GM23338 (cell line): ENCODE data around the gene COG7. TPM values are rescaled to one million over a fixed set of nuclear protein-coding genes. Genes with fewer than 3 reads are reported as not detected.

ENCODE experiments used
- ATAC-seq: fragments of 200-7000 bp; cut with Tn5 transposase; 3 replicates; pipeline ENCODE4 v1.9.1; 2020
- DNase-seq: peaks from one replicate; pipeline ENCODE4 v3.0.0-alpha.2; 2015; ENCODE audit warnings: low spot score
- H2AFZ ChIP-seq: fragments of 200-600 bp; sonication (generic); 2 replicates; pipeline ENCODE4 v1.8.0; 2016; ENCODE audit warnings: antibody characterized with exemption, mild to moderate bottlenecking, moderate library complexity
- H3F3A ChIP-seq: fragments of 200-600 bp; sonication (generic); replicated peaks from 2 replicates; pipeline ENCODE4 v1.8.0; 2017; ENCODE audit warnings: antibody characterized with exemption, mixed run types, low read depth
- H3K27ac ChIP-seq: fragments of 200-600 bp; sonication (generic); 2 replicates; pipeline ENCODE4 v1.6.1; 2016; ENCODE audit warnings: low read depth
- H3K27me3 ChIP-seq: fragments of 200-600 bp; sonication (generic); 2 replicates; pipeline ENCODE4 v1.8.0; 2016; ENCODE audit warnings: mild to moderate bottlenecking, mixed run types, moderate library complexity; ENCODE audit not compliant: insufficient read depth
- H3K36me3 ChIP-seq: fragments of 200-600 bp; sonication (generic); 2 replicates; pipeline ENCODE4 v1.8.0; 2016; ENCODE audit warnings: mild to moderate bottlenecking; ENCODE audit not compliant: insufficient read depth
- H3K4me1 ChIP-seq: fragments of 200-600 bp; sonication (generic); 2 replicates; pipeline ENCODE4 v1.8.0; 2016; ENCODE audit warnings: mild to moderate bottlenecking, moderate library complexity; ENCODE audit not compliant: insufficient read depth
- H3K4me2 ChIP-seq: fragments of 200-600 bp; sonication (generic); 2 replicates; pipeline ENCODE4 v1.7.1; 2017; ENCODE audit warnings: mixed run types
- H3K4me3 ChIP-seq: fragments of 200-600 bp; sonication (generic); 2 replicates; pipeline ENCODE4 v1.6.1; 2016; ENCODE audit warnings: mixed run types
- H3K79me2 ChIP-seq: fragments of 200-600 bp; sonication (generic); replicated peaks from 2 replicates; pipeline ENCODE4 v1.8.0; 2017; ENCODE audit warnings: mild to moderate bottlenecking; ENCODE audit not compliant: insufficient read depth
- H3K9me2 ChIP-seq: fragments of 200-600 bp; sonication (generic); 2 replicates; pipeline ENCODE4 v1.8.0; 2017; ENCODE audit not compliant: insufficient read depth
- H4K20me1 ChIP-seq: fragments of 200-600 bp; sonication (generic); replicated peaks from 2 replicates; pipeline ENCODE4 v1.8.0; 2017; ENCODE audit warnings: mild to moderate bottlenecking; ENCODE audit not compliant: insufficient read depth
- H3K27ac Mint-ChIP-seq: 2 replicates; pipeline ENCODE4 v1.8.0; 2020; ENCODE audit warnings: inconsistent platforms, mild to moderate bottlenecking, moderate library complexity, mixed read lengths
- H3K27me3 Mint-ChIP-seq: 3 replicates; pipeline ENCODE4 v1.8.0; 2022; ENCODE audit warnings: low read depth, mild to moderate bottlenecking, moderate library complexity, mixed read lengths, inconsistent platforms; ENCODE audit not compliant: insufficient read depth, poor library complexity
- H3K36me3 Mint-ChIP-seq: 3 replicates; pipeline ENCODE4 v1.8.0; 2021; ENCODE audit warnings: low read depth, mild to moderate bottlenecking, inconsistent platforms, moderate library complexity, mixed read lengths
- H3K4me1 Mint-ChIP-seq: 3 replicates; pipeline ENCODE4 v1.8.0; 2020; ENCODE audit warnings: mild to moderate bottlenecking, inconsistent platforms, mixed read lengths
- H3K4me3 Mint-ChIP-seq: 3 replicates; pipeline ENCODE4 v1.8.0; 2021; ENCODE audit warnings: moderate library complexity, mild to moderate bottlenecking, inconsistent platforms, mixed read lengths
- H3K9me3 Mint-ChIP-seq: 3 replicates; pipeline ENCODE4 v1.8.0; 2020; ENCODE audit warnings: moderate library complexity, mild to moderate bottlenecking, inconsistent platforms, mixed read lengths
- CREB1 ChIP-seq: fragments of 250-450 bp; sonication (Bioruptor Pico); IDR thresholded peaks from 2 replicates; pipeline ENCODE4 v1.5.0; 2020; ENCODE audit warnings: low read depth, mild to moderate bottlenecking, moderate library complexity
- EZH2 ChIP-seq: fragments of 200-600 bp; sonication (generic); IDR thresholded peaks from one replicate; pipeline ENCODE4 v1.8.0; 2017; ENCODE audit warnings: antibody characterized with exemption, mild to moderate bottlenecking, low read depth; ENCODE audit not compliant: unreplicated experiment
- EZH2phosphoT487 ChIP-seq: fragments of 200-600 bp; sonication (generic); IDR thresholded peaks from one replicate; pipeline ENCODE4 v1.8.1; 2018; ENCODE audit warnings: antibody characterized with exemption; ENCODE audit not compliant: unreplicated experiment
- JUNB ChIP-seq: IDR thresholded peaks from one replicate; pipeline ENCODE4 v1.6.1; 2016; ENCODE audit warnings: antibody characterized with exemption; ENCODE audit not compliant: unreplicated experiment
- NANOG ChIP-seq: IDR thresholded peaks from 2 replicates; pipeline ENCODE4 v1.6.1; 2016; ENCODE audit warnings: antibody characterized with exemption, borderline replicate concordance
- STAT1 ChIP-seq: IDR thresholded peaks from one replicate; pipeline ENCODE4 v1.6.1; 2016; ENCODE audit warnings: antibody characterized with exemption; ENCODE audit not compliant: unreplicated experiment
- ZNF114 ChIP-seq: fragments of 250-450 bp; sonication (Bioruptor Pico); IDR thresholded peaks from 2 replicates; pipeline ENCODE4 v1.5.0; 2020; ENCODE audit warnings: mild to moderate bottlenecking, moderate library complexity
- ZNF331 ChIP-seq: fragments of 250-450 bp; sonication (Bioruptor Pico); IDR thresholded peaks from 2 replicates; pipeline ENCODE4 v1.5.0; 2020; ENCODE audit warnings: low read depth, mild to moderate bottlenecking, moderate library complexity
- polyA plus RNA-seq: library from polyadenylated mRNA; unstranded; fragments of >200 nt; fragmentation: Nextera tagmentation; extraction: Ambion mirVana; gene quantifications from 2 replicates; pipeline ENCODE4 v1.2.1, GENCODE V29; 2016
- total RNA-seq: library from RNA; depleted of rRNA; stranded (reverse); fragments of >200 nt; shearing (Covaris generic); gene quantifications from 2 replicates; pipeline ENCODE4 v1.2.3, GENCODE V29; 2014
- TF ChIP-seq, protein P1 (sequence below): IDR thresholded peaks from 2 replicates; pipeline ENCODE4 v1.6.1; 2016; ENCODE audit warnings: antibody characterized with exemption
- TF ChIP-seq, protein P2 (sequence below): IDR thresholded peaks from one replicate; pipeline ENCODE4 v1.6.1; 2018; ENCODE audit warnings: antibody characterized with exemption; ENCODE audit not compliant: unreplicated experiment
- TF ChIP-seq, protein P3 (sequence below), 2 experiments: fragments of 200-600 bp in 1 of 2; sonication (generic) in 1 of 2; conservative IDR thresholded peaks; 2 replicates each; pipeline versions ENCODE4 v1.5.1 to v1.6.1; 2016 to 2017; ENCODE audit warnings: antibody characterized with exemption in 2 of 2, low read depth in 2 of 2, mild to moderate bottlenecking in 2 of 2, moderate library complexity in 1 of 2
- TF ChIP-seq, protein P4 (sequence below): fragments of 250-450 bp; sonication (Bioruptor Pico); IDR thresholded peaks from 2 replicates; pipeline ENCODE4 v1.5.0; 2020; ENCODE audit warnings: mild to moderate bottlenecking, moderate library complexity

COG7 gene
- total and polyA plus RNA-seq, 2 experiments from 2014 or later, result 9.2 to 20.0 TPM

DNA sequence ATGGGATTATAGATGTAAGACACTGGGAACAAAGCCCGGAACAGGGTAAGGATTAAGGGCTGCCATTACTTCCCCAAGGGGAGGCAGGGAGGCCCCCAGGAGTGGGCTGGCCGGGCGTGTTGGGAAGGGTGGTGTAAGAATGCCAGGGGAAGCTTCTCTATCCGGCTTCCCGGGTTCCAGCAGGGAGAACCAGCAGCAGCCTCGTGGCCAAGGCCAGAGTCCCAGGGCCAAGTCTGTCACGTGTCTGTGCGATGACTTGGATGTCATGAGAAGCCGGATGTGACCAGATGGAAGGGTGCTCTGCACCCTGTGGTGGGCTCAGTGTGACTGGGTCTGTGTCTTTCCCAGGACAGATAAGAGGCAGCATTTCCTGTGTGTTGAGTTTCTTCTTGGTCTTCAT, 98.7 kb downstream of the COG7 start (continued):
- TF ChIP-seq EZH2phosphoT487 (no peak), ZNF331 (CRISPR knock-in tag) (no peak), JUNB (no peak)
- TF ChIP-seq, protein P1, sequence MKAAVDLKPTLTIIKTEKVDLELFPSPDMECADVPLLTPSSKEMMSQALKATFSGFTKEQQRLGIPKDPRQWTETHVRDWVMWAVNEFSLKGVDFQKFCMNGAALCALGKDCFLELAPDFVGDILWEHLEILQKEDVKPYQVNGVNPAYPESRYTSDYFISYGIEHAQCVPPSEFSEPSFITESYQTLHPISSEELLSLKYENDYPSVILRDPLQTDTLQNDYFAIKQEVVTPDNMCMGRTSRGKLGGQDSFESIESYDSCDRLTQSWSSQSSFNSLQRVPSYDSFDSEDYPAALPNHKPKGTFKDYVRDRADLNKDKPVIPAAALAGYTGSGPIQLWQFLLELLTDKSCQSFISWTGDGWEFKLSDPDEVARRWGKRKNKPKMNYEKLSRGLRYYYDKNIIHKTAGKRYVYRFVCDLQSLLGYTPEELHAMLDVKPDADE, result no peak

DNA sequence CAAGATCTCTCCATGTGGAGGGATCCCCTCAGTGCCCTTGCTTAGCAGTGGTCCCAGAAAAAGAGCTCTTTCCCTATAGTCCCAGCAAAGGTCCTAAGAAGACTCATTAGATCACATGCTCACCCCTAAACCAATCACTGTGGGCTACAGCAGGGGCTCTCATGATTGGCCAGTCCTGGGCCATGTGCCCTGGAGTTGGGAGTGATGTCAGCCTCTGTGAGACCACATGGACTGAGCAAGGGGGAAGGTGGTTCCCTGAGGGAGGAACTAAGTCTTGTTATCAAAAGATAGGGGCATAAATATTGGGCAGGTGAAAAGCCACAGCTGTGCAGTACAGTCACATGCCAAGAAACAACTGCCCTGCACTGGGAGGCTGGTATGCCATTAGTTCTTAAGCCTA, 99.5 kb downstream of the COG7 start:
- H3K27me3 ChIP-seq, result no peaks in the 10 kb centered on the region
- no peaks in the 10 kb centered on the region for H3K4me1 ChIP-seq
- no peak overlapping the region for H3K27ac ChIP-seq
- no peaks in the 10 kb centered on the region for H3K36me3 ChIP-seq
- no peak overlapping the region for H2AFZ ChIP-seq
- no peak overlapping the region for H3K4me3 ChIP-seq
- no peaks in the 10 kb centered on the region for H3K36me3 Mint-ChIP-seq
- DNase-seq (no peak), ATAC-seq (no peak)
- H3K79me2 ChIP-seq, result no peaks in the 10 kb centered on the region
- H3F3A ChIP-seq, result no peaks in the 10 kb centered on the region
- H3K4me3 Mint-ChIP-seq, result no peak overlapping the region
- H3K9me3 Mint-ChIP-seq, result peaks cover 3% of the 10 kb centered on the region; the same call in 1 of the 3 replicates
- H3K4me1 Mint-ChIP-seq, result no peaks in the 10 kb centered on the region
- H3K4me2 ChIP-seq, result no peak overlapping the region
- no peaks in the 10 kb centered on the region for H3K27me3 Mint-ChIP-seq
- H3K27ac Mint-ChIP-seq, result no peak overlapping the region
- no peaks in the 10 kb centered on the region for H3K9me2 ChIP-seq
- no peaks in the 10 kb centered on the region for H4K20me1 ChIP-seq
- TF ChIP-seq, protein P2, sequence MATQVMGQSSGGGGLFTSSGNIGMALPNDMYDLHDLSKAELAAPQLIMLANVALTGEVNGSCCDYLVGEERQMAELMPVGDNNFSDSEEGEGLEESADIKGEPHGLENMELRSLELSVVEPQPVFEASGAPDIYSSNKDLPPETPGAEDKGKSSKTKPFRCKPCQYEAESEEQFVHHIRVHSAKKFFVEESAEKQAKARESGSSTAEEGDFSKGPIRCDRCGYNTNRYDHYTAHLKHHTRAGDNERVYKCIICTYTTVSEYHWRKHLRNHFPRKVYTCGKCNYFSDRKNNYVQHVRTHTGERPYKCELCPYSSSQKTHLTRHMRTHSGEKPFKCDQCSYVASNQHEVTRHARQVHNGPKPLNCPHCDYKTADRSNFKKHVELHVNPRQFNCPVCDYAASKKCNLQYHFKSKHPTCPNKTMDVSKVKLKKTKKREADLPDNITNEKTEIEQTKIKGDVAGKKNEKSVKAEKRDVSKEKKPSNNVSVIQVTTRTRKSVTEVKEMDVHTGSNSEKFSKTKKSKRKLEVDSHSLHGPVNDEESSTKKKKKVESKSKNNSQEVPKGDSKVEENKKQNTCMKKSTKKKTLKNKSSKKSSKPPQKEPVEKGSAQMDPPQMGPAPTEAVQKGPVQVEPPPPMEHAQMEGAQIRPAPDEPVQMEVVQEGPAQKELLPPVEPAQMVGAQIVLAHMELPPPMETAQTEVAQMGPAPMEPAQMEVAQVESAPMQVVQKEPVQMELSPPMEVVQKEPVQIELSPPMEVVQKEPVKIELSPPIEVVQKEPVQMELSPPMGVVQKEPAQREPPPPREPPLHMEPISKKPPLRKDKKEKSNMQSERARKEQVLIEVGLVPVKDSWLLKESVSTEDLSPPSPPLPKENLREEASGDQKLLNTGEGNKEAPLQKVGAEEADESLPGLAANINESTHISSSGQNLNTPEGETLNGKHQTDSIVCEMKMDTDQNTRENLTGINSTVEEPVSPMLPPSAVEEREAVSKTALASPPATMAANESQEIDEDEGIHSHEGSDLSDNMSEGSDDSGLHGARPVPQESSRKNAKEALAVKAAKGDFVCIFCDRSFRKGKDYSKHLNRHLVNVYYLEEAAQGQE, result no peak
- TF ChIP-seq JUNB, result no peak
- no peak for TF ChIP-seq NANOG
- no peak for TF ChIP-seq ZNF114 (CRISPR knock-in tag)
- TF ChIP-seq, protein P3, sequence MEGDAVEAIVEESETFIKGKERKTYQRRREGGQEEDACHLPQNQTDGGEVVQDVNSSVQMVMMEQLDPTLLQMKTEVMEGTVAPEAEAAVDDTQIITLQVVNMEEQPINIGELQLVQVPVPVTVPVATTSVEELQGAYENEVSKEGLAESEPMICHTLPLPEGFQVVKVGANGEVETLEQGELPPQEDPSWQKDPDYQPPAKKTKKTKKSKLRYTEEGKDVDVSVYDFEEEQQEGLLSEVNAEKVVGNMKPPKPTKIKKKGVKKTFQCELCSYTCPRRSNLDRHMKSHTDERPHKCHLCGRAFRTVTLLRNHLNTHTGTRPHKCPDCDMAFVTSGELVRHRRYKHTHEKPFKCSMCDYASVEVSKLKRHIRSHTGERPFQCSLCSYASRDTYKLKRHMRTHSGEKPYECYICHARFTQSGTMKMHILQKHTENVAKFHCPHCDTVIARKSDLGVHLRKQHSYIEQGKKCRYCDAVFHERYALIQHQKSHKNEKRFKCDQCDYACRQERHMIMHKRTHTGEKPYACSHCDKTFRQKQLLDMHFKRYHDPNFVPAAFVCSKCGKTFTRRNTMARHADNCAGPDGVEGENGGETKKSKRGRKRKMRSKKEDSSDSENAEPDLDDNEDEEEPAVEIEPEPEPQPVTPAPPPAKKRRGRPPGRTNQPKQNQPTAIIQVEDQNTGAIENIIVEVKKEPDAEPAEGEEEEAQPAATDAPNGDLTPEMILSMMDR (conservative IDR thresholded peaks at IDR 0.05; ENCODE audit: low read depth in 2 of 2), result no peak
- no peak for TF ChIP-seq ZNF331 (CRISPR knock-in tag)
- no peak for TF ChIP-seq EZH2
- no peak for TF ChIP-seq CREB1 (CRISPR knock-in tag)
- no peak for TF ChIP-seq STAT1
- TF ChIP-seq, protein P1, result no peak
- TF ChIP-seq, protein P4, sequence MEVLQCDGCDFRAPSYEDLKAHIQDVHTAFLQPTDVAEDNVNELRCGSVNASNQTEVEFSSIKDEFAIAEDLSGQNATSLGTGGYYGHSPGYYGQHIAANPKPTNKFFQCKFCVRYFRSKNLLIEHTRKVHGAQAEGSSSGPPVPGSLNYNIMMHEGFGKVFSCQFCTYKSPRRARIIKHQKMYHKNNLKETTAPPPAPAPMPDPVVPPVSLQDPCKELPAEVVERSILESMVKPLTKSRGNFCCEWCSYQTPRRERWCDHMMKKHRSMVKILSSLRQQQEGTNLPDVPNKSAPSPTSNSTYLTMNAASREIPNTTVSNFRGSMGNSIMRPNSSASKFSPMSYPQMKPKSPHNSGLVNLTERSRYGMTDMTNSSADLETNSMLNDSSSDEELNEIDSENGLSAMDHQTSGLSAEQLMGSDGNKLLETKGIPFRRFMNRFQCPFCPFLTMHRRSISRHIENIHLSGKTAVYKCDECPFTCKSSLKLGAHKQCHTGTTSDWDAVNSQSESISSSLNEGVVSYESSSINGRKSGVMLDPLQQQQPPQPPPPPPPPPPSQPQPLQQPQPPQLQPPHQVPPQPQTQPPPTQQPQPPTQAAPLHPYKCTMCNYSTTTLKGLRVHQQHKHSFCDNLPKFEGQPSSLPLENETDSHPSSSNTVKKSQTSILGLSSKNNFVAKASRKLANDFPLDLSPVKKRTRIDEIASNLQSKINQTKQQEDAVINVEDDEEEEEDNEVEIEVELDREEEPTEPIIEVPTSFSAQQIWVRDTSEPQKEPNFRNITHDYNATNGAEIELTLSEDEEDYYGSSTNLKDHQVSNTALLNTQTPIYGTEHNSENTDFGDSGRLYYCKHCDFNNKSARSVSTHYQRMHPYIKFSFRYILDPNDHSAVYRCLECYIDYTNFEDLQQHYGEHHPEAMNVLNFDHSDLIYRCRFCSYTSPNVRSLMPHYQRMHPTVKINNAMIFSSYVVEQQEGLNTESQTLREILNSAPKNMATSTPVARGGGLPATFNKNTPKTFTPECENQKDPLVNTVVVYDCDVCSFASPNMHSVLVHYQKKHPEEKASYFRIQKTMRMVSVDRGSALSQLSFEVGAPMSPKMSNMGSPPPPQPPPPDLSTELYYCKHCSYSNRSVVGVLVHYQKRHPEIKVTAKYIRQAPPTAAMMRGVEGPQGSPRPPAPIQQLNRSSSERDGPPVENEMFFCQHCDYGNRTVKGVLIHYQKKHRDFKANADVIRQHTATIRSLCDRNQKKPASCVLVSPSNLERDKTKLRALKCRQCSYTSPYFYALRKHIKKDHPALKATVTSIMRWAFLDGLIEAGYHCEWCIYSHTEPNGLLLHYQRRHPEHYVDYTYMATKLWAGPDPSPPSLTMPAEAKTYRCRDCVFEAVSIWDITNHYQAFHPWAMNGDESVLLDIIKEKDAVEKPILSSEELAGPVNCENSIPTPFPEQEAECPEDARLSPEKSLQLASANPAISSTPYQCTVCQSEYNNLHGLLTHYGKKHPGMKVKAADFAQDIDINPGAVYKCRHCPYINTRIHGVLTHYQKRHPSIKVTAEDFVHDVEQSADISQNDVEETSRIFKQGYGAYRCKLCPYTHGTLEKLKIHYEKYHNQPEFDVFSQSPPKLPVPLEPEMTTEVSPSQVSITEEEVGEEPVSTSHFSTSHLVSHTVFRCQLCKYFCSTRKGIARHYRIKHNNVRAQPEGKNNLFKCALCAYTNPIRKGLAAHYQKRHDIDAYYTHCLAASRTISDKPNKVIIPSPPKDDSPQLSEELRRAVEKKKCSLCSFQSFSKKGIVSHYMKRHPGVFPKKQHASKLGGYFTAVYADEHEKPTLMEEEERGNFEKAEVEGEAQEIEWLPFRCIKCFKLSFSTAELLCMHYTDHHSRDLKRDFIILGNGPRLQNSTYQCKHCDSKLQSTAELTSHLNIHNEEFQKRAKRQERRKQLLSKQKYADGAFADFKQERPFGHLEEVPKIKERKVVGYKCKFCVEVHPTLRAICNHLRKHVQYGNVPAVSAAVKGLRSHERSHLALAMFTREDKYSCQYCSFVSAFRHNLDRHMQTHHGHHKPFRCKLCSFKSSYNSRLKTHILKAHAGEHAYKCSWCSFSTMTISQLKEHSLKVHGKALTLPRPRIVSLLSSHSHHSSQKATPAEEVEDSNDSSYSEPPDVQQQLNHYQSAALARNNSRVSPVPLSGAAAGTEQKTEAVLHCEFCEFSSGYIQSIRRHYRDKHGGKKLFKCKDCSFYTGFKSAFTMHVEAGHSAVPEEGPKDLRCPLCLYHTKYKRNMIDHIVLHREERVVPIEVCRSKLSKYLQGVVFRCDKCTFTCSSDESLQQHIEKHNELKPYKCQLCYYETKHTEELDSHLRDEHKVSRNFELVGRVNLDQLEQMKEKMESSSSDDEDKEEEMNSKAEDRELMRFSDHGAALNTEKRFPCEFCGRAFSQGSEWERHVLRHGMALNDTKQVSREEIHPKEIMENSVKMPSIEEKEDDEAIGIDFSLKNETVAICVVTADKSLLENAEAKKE (CRISPR knock-in tag), result no peak
